GM12875 (cell line): ENCODE data around the gene TMEM179.

Experiments
- H3K4me3 ChIP-seq: one replicate; pipeline ENCODE4 v1.5.1; 2011; ENCODE audit warnings: low read depth, low read length, control low read depth
- TF ChIP-seq, protein P1 (sequence below): IDR thresholded peaks from 2 replicates; pipeline ENCODE4 v1.5.1; 2011; ENCODE audit warnings: low read depth, mild to moderate bottlenecking, control low read depth, inconsistent platforms, low read length, moderate library complexity, borderline replicate concordance; ENCODE audit not compliant: insufficient read depth

The TMEM179 gene

DNA sequence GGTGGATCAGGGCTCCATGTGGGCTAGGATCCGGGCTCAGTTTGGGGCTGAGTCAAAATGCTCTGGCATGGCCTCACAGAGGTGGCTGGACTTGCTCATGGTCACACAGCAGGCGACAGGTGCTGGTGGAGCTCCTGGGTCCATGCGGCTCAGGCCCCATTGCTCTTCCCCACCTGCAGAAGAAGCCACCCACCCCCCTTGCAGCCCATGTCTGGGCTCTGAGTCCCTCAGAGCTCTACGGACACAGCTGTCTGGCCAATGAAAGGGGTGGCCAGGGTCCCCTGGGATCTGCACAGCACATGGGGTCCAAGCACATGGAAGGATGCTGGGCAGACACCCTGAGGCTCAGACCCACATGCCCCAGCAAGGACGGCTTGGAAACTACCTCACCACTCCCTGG, 42.0 kb downstream of the TMEM179 start:
- TF ChIP-seq, protein P1, sequence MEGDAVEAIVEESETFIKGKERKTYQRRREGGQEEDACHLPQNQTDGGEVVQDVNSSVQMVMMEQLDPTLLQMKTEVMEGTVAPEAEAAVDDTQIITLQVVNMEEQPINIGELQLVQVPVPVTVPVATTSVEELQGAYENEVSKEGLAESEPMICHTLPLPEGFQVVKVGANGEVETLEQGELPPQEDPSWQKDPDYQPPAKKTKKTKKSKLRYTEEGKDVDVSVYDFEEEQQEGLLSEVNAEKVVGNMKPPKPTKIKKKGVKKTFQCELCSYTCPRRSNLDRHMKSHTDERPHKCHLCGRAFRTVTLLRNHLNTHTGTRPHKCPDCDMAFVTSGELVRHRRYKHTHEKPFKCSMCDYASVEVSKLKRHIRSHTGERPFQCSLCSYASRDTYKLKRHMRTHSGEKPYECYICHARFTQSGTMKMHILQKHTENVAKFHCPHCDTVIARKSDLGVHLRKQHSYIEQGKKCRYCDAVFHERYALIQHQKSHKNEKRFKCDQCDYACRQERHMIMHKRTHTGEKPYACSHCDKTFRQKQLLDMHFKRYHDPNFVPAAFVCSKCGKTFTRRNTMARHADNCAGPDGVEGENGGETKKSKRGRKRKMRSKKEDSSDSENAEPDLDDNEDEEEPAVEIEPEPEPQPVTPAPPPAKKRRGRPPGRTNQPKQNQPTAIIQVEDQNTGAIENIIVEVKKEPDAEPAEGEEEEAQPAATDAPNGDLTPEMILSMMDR = no peak
- no peak overlapping the region for H3K4me3 ChIP-seq

DNA sequence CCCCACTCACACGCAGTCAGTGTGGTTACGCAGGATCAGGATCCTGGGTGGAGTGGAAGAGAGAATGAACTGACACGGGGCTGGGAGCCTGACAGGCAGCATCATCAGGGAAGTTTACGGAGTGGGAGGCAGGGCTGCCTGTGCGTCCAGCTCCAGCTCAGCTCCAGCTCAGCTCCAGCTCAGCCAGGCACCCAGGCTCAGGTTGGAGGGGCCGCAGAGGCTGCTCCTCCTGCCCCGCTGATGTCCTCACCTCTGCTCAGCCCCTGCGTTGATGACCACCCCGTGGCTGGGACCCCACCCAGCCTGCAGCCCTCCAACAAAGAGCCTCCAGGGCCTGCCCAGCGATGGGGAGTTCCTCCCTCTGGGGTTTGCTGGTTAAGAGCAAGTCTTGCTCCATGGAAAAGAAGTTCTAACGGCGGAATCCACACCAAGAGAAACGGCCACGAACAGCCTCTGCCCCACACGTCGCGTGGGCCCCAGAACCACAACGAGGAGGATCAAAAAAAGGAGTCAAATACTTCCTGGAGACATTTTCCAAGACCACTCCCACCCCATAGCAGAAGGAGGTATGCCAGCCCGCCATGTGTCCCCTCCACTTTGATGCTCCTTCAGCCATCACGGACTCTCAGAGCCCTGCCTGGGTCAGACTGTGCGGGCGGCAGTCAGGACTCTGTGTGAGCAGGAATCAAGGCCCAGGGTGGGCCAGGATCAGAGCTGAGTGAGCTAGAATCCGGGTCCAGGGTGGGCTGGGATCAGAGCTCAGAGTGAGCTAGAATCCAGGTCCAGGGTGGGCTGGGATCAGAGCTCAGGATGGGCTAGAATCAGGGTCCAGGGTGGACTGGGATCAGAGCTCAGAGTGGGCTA, 42.7 kb downstream of the TMEM179 start:
- TF ChIP-seq, protein P1 = no peak
- no peak overlapping the region for H3K4me3 ChIP-seq

DNA sequence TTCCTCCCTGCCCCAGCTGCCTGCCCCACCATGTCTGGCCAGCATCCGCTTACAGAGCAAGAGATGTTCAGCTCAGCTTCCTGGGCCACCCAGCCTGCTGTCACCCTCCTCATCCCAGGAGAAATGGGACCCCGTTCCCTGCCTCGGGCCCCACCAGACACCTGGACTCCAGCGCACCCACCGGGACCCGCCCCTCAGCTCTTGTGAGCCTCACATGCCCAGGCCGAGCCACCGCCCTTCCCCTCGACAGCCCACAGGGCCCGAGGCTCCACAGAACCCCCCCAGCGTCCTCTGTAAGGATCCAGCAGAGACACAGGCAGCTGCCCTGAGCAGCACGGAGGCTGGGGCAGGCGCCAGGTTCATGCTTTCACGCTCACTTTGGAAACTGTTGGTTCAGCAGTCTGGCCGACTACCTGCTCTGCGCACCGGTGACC, 43.4 kb downstream of the TMEM179 start:
- H3K4me3 ChIP-seq = no peak overlapping the region

DNA sequence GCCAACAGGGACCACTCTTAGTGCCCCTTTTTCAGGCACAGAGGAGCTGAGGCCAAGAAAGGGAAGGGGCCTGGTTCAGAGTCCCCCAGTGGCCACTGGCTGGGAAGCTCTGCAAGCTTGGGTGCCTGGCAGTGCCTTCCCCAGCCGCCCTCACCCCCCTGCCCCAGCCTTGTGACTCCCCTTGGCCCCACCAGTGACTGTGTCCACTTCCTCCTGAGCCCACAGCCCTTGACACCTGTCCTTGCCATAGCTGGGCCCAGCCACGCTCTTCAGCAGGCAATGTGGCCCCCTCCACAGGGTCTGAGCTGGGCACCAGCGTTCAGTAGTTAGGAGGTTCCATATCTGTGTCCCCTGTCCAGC, 44.0 kb downstream of the TMEM179 start:
- TF ChIP-seq, protein P1 = no peak
- no peak overlapping the region for H3K4me3 ChIP-seq

More for the DNA sequence above, 43.4 kb downstream of the TMEM179 start:
- TF ChIP-seq, protein P1 = no peak

DNA sequence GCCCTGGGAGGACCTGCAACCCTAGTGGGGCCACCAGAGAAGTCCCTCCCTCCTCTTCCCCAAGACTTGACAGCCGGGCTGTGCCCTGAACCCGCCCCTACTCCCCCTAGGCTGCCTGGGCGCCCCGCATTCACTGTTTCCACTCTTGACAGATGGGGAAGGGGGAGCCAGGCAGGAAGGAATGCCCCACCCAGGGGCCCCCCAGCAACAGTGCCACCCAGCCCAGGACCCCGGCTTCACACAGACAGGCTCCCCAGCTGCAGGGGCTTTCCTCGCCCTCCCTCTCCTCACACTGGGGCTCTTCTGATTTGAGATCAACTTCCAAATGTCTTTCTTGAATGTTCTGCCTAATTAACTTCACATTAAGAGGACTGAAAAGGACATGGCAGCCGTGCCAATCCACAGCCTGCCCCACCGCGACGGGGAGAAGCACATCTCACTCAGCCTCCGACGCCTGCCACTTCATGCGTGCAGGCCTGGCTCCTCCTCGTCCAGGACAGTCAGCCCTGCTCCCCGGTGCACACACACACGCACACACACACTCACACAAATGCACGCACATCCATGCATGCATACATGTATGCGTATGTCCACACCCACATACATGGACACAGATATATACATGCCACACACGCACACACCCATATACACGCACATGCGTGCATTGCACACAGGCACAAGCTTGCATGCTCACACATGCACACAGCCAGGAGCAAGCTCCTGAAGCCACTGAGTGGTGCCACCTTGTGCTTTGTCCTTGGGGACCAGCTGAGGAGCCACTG, 44.6 kb downstream of the TMEM179 start:
- TF ChIP-seq, protein P1 = no peak
- H3K4me3 ChIP-seq = no peak overlapping the region

DNA sequence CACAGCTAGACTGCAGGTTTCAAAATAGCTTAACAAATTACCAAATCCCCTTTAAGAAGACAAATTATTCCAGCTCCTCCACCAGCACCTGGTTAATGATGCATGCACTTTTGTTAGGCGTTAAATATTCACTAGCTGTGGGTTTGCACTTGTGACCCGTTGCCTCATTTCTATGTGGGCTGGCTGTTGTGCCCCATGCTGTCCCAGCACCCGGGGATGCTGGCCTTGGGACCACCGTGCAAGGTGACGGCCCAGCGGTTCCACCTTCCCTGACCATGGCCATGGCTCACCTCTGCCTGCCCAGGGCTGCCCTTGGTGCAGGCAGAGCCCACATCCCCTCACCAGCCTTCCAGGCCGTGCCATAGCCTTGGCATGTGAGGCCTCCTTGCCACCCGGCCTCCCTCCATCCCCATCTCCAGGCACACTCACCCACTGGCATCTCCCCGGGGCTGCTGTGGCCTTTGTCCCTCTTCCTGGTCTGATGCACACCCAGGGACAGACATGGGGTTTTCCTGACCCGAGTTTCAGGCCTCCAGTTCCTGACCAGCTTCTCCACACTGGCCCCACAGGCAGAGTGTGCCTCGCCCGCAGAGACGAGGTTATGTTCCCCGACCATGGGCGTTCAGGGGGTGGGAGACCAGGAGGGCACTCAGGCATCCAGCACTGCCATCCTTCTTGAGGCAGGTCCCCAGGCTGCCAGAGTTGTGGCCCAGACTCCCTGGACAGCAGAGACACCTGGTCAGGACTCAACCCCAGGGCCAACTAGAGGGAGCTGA, 45.4 kb downstream of the TMEM179 start:
- no peak overlapping the region for H3K4me3 ChIP-seq
- TF ChIP-seq, protein P1 = no peak
